Measurements from ENCODE around the gene SNX19. TPM values are rescaled to one million over a fixed set of nuclear protein-coding genes. Genes with fewer than 3 reads are reported as not detected.
A peak's percentile ranks its signal among the peaks of the same experiment; 100 is the strongest.

Gene SNX19
- total and polyA plus RNA-seq, 2 of the 4 experiments (the other 2 are of a cell fraction): 35.9 to 113 TPM

GRCh38 chr11:130908061-130908460 lies 8.2 kb downstream of the SNX19 start:
- Histone ChIP-seq H4K91ac (ENCODE audit: insufficient read depth, low read depth, low read length) (peak overlapping the region; percentile 19; the same call in 1 of the 2 replicates), H2AK9ac (replicated peaks; ENCODE audit: low read depth, low read length, poor library complexity) (no peak overlapping the region), H3K4ac (ENCODE audit: low read depth, low read length) (peak overlapping the region; percentile 30; the same call in 1 of the 2 replicates), H3K4me3 (ENCODE audit: insufficient read depth, low read depth, low read length) (no peak overlapping the region), H2BK20ac (ENCODE audit: low read depth, low read length) (no peak overlapping the region), H4K8ac (ENCODE audit: low read depth in 2 of 2, low read length in 2 of 2) (peak overlapping the region in 1 of 2 experiments; percentile 39; a peak in 1 of 4 replicates), H3K27me3 (ENCODE audit: control insufficient read depth, insufficient read depth, low read length) (no peaks in the 10 kb centered on the region), H3K36me3 (ENCODE audit: control insufficient read depth, insufficient read depth, low read length) (peaks cover 49% of the 10 kb centered on the region), H3K9me1 (ENCODE audit: insufficient read depth, low read length) (peaks cover 21% of the 10 kb centered on the region), H3K27ac (ENCODE audit: insufficient read depth, low read length) (peak overlapping the region; percentile 50), H4K5ac (ENCODE audit: low read depth, low read length) (no peak overlapping the region; the same call in 1 of the 2 replicates), H4K20me1 (ENCODE audit: insufficient read depth, low read length) (peaks cover 5% of the 10 kb centered on the region; the same call in 1 of the 2 replicates), H2BK120ac (ENCODE audit: low read depth, low read length) (peak overlapping the region; percentile 10; the same call in 1 of the 2 replicates), H3K79me1 (ENCODE audit: low read depth in 1 of 2, low read length in 2 of 2) (peaks cover 25 to 75% of the 10 kb centered on the region in 2 experiments), H2BK15ac (ENCODE audit: low read depth, low read length) (no peak overlapping the region), H3K56ac (ENCODE audit: extremely low read depth, insufficient read depth, low read length) (no peak overlapping the region), H3K9me3 (ENCODE audit: control insufficient read depth, insufficient read depth, low read length) (no peaks in the 10 kb centered on the region), H3K23ac (ENCODE audit: low read depth, low read length) (no peak overlapping the region), H3K18ac (ENCODE audit: low read depth, low read length) (no peak overlapping the region), H3K9ac (ENCODE audit: low read depth, low read length) (no peak overlapping the region), H3K4me2 (ENCODE audit: low read depth, low read length) (no peak overlapping the region), H2AFZ (replicated peaks; ENCODE audit: low read length, poor library complexity) (no peak overlapping the region), H2BK5ac (ENCODE audit: low read depth, low read length, poor library complexity, severe bottlenecking) (peak overlapping the region; percentile 87), H3K14ac (replicated peaks; ENCODE audit: low read depth, low read length) (0 out of 2 replicates have a peak overlapping the region, but pooled peaks have one; percentile 28), H3K4me1 (ENCODE audit: control insufficient read depth, insufficient read depth, low read length) (peaks cover 14% of the 10 kb centered on the region), H2AK5ac (ENCODE audit: low read depth, low read length) (peak overlapping the region; percentile 78; the same call in 1 of the 2 replicates)
- CTCF ChIA-PET: no interaction called here
- dilution Hi-C loops (cut with HindIII; ENCODE audit: low sequenced_read_pairs, unreplicated experiment): no loop called here
- POLR2A ChIA-PET (ENCODE audit: unreplicated experiment): no interaction called here
- BruUV-seq (replicated peaks): no TSS peak
- WGBS, 2 experiments (ENCODE audit: extremely low coverage in 2 of 2, insufficient read length in 1 of 2): no CpG with 5 or more reads among the region's 6 CpGs
- DNase-seq (no peak), ATAC-seq (ENCODE audit: low read depth) (no peak)
- in situ Hi-C loops (cut with MboI; ENCODE audit: low sequenced_read_pairs): loop anchor here (25.0 kb wide), 1 partner anchor 979 kb away; no protein-coding TSS in a partner anchor
- no peak for TF ChIP-seq USF2 (IDR thresholded peaks at IDR 0.05; ENCODE audit: low read depth, low read length)
- TF ChIP-seq MXI1 (IDR thresholded peaks at IDR 0.05; ENCODE audit: borderline replicate concordance, low read depth, low read length): no peak
- no peak for TF ChIP-seq BHLHE40 (IDR thresholded peaks at IDR 0.05; ENCODE audit: low read depth, low read length)
- TF ChIP-seq NFE2L2 (IDR thresholded peaks at IDR 0.05; ENCODE audit: low read depth, low read length): no peak
- intact Hi-C loops (cut with micrococcal nuclease): no loop called here
